Epidermal melanocyte (primary cell): Measurements from ENCODE around the gene CD302.
"Not testable (repeated sequence)": the region's sequence is repeated elsewhere in the genome, so short reads cannot be mapped to it uniquely, and the experiment has no call there.

Source experiments
- DNase-seq: peaks from one replicate; pipeline ENCODE4 v3.0.0; 2011; ENCODE audit warnings: low spot score; ENCODE audit not compliant: insufficient read length

Gene CD302

DNA sequence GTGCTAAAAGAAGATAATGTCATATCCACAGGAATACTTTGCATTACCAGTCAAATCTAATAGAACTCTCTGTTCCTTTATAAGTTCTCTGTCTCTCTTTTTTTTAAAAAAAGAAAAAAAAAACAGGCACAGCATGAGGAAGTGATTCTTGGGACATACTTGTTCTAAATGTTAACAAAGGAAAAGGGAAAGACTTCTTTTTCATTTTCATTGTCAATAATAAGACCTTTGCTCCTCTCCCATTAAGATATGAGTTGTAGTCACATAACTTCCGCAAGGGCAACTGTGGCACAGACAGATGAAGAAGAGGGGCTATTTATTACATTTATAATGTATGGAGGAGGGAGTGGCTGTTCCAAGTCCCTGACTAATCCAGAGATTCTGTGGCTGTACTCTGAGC is 4.7 kb downstream of the CD302 start:
- no peak for DNase-seq

- DNase-seq = no peak
These were observed 5.4 kb downstream of the CD302 start for GRCh38 chr2:159792599-159792998.

DNA sequence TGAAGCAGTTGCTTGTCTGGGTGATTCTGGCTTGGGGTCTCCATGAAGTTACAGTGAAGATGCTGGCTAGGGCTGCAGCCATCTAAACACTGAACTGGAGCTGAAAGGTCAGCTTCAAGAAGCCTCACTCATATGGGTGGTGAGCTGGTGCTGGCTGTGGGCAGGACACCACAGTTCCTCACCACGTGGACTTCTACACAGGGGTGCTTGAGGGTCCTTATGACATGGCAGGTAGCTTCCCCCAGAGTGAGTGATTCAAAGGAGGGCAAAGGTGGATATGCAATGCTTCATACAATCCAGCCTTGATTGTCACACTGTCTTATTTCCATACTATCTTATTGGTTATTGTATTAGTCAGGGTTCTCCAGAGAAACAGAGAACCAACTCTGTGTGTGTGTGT is 6.0 kb downstream of the CD302 start:
- no peak for DNase-seq

GRCh38 chr2:159790323-159790722 is 7.7 kb downstream of the CD302 start:
- DNase-seq = no peak

GRCh38 chr2:159788253-159788652 is 9.8 kb downstream of the CD302 start:
- no peak for DNase-seq

DNA sequence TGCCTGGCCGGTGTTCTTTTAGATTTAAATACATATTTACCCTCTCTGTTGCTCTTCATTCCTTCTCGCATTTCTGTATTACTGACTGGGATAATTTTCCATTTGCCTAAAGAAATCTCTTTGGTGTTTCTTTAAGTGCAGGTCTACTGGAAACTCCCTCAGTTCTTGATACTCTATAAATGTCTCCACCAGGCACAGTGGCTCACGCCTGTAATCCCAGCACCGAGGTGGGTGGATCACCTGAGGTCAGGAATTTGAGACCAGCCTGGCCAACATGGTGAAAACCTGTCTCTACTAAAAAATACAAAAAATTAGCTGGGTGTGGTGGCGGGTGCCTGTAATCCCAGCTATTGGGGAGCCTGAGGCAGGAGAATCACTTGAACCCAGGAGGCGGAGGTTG is 10.4 kb downstream of the CD302 start:
- DNase-seq = not testable (repeated sequence)

DNA sequence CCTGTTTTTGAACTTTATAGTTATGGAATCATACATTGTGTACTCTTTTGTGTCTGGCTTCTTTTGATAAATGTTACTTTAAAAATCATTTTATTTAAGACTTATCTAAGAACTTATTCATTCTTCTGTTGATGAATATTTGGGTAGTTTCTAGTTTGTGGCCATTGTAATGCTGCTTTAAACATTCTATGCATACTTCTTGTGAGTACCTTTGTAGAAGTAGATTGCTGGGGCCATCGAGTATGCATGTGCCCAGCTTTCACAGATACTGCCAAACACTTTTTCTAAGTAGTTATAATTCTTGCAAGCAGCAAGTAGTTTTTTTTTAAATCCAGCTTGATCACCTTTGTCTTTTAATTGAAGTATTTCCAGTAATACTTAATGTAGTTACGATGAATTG is 11.1 kb downstream of the CD302 start:
- no peak for DNase-seq

DNA sequence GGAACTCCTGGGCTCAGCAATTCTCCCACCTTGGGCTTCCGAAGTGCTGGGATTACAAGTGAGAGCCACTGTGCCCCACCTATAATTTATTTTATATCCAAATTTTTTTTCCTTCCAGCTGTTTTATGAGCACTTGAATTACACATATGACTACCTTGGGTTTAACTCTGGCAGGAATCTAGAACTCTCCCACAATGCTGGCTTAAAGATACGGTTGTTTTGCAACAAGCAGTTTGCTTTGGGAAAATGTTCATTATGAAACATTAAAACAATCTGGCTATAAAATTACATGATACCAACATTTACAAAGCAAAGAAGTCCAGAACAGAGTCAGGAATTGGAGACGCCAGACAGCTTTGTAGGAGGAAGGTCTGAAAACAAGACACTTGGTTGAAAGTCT is 12.8 kb downstream of the CD302 start:
- no peak for DNase-seq

- not testable (repeated sequence) for DNase-seq
These were observed 13.3 kb downstream of the CD302 start for GRCh38 chr2:159784744-159785143.

DNA sequence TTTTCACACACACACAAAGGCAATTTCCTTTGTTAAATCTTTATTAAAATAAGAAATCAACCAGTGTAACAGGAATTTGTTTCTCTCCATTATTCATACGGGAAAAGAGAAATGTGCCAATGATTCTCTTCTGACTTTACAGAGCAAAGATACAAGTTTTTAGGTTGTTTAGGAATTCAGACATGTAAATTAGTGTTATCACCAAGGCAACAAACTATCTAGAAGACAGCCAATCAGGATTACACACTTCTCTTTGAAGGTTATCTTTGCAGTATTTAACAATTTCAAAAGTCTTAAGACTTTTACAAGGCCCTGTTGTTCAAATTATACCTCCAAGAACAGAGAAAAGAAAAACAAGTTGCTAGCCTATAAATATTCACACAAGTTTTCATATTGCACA is 14.5 kb downstream of the CD302 start:
- no peak for DNase-seq

- no peak for DNase-seq
These were observed 21.7 kb downstream of the CD302 start for GRCh38 chr2:159776321-159776720.

DNA sequence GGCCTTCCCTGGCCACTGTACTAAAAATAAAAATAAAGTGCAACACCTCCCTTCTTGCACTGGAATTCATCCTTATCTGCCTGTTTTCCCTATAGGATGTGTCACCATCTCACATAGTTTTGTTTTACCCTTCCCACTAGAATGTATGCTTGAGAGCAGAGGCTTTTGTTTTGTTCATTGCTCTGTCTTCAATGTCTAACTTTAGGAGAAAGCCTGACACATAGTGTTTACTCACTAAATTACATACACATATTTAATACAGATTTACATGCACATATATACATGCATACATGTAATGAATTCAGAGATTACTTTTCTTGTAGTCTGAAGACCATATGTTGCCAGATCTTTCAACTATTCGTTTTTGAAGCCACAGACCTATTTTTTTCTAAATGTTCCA is 23.0 kb downstream of the CD302 start:
- DNase-seq = no peak

DNA sequence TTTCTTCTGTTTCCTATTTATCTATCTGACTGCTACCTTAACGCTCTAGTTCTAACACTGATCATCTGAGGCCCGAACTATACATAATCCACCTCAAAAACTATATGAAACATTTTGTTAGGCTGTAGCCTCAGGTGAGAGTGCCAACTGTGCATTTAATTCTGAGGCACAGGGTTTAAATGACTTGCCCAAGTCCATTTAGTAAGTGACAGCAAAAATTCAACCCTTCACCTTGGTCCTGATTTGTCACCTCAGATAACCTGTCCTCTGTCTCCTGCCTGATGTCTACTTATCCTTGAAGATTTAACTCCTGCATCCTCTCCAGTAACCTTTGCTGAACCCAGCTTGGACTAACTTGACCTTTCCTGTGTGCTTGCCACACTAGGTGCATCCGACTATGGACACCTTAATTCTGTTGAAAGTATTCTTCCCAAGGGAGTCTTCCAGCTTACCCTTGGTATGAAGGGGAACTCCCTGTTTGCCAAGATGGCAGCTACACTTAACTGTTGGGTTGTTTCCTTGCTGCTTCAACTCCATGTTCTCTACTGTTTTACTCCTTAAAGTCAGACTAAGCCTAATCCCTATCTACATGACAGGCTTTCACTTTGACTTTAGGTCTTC is 23.5 kb downstream of the CD302 start:
- DNase-seq = no peak

- no peak for DNase-seq
These were observed 24.1 kb downstream of the CD302 start for GRCh38 chr2:159773886-159774285.

DNA sequence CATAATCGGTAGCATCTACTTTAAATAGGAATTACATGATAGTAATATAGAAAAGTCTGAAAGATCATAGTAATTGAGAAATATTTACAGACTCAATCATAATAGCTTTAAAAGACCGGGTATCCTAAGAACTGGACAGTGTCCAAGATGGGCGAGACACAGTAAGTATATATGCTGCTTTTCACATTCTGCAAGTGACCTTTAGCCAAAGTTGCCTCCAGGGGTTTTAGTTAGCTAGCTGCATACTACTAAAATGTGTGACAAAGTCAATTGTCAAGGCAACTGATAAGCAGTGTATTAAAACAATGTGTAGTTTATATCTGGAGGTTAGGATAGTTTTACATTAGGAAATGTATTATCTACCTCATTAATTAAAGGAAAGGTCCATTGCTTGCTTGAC is 24.6 kb downstream of the CD302 start:
- DNase-seq = no peak

DNA sequence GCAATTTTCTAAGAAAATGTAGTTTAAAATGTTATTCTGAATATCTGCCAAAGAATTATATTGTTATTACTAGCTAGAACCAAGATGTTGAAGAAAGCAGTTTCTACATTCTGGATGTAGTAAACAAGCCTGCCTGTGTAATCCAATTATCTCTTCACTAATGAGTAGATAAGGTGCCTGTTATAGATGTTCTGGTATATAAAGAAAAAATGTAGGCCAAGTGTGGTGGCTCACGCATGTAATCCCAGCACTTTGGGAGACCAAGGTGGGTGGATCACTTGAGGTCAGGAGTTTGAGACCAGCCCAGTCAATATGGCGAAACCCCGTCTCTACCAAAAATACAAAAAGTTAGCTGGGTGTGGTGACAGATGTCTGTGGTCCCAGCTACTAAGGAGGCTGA is 28.9 kb downstream of the CD302 start:
- no peak for DNase-seq

GRCh38 chr2:159762075-159762474 is 35.9 kb downstream of the CD302 start:
- no peak for DNase-seq

- no peak for DNase-seq
These were observed 37.7 kb downstream of the CD302 start for GRCh38 chr2:159760326-159760725.

- no peak for DNase-seq
These were observed 38.4 kb downstream of the CD302 start for GRCh38 chr2:159759577-159759976.

- DNase-seq = no peak
These were observed 39.3 kb downstream of the CD302 start for GRCh38 chr2:159758686-159759085.

- no peak for DNase-seq
These were observed 39.8 kb downstream of the CD302 start for GRCh38 chr2:159758239-159758638.

GRCh38 chr2:159755788-159756187 is 42.2 kb downstream of the CD302 start:
- DNase-seq = no peak

GRCh38 chr2:159755014-159755413 is 43.0 kb downstream of the CD302 start:
- DNase-seq = no peak

DNA sequence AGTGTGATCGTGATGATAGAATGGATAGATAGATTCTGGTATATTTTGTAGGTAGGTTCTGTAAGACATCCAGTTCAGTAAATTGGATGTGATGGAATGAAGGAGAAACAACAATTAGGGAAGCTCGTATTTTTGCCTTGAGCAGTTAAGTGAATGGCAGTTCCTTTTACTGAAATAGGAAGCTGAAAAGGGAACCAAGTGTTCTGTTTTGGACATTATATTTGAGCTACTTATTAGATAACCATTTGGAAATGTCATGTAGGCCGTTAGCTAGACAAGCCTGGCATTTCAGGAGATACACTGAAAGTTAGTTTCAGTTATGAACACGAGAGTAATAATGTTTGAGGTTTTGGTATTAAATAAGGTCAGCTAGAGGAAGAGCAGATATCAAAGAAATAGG is 44.2 kb downstream of the CD302 start:
- DNase-seq = no peak
